Kidney (tissue), 14 donors: ENCODE results near the gene EXOC3. TPM values are rescaled to one million over a fixed set of nuclear protein-coding genes. Genes with fewer than 3 reads are reported as not detected.

Source experiments
- DNase-seq, 5 donors: peaks; one replicate each; pipeline ENCODE4 v3.0.0-alpha.2; 2013 to 2020
- FAIRE-seq: peaks from 2 replicates; lab custom pipeline; 2012; peaks lifted over from hg19 to GRCh38; lab: Jason Lieb, UNC
- H3K27ac ChIP-seq, 2 donors: one replicate each; pipeline ENCODE4 v1.7.0; 2013; ENCODE audit warnings: low read depth in 2 of 2, low read length in 2 of 2, inconsistent platforms in 1 of 2
- H3K27me3 ChIP-seq: one replicate; pipeline ENCODE4 v1.7.1; 2013; ENCODE audit warnings: low read length, inconsistent platforms; ENCODE audit not compliant: control insufficient read depth, insufficient read depth
- H3K36me3 ChIP-seq, 3 donors: one replicate each; pipeline versions ENCODE4 v1.7.0 to v1.7.1; 2013; ENCODE audit warnings: low read length in 3 of 3, control low read depth in 1 of 3, inconsistent platforms in 1 of 3; ENCODE audit not compliant: insufficient read depth in 3 of 3, control insufficient read depth in 2 of 3
- H3K4me1 ChIP-seq, 3 donors: one replicate each; pipeline versions ENCODE4 v1.7.0 to v1.7.1; 2013; ENCODE audit warnings: low read length in 3 of 3, inconsistent platforms in 1 of 3, low read depth in 1 of 3; ENCODE audit not compliant: control insufficient read depth in 2 of 3, insufficient read depth in 2 of 3
- H3K4me3 ChIP-seq, 3 donors: one replicate each; pipeline versions ENCODE4 v1.7.0 to v1.8.1; 2013; ENCODE audit warnings: low read length in 3 of 3, control low read depth in 1 of 3, inconsistent platforms in 1 of 3
- H3K9ac ChIP-seq, 3 donors: one replicate each; pipeline versions ENCODE4 v1.7.0 to v1.7.1; 2013; ENCODE audit warnings: low read length in 3 of 3, control low read depth in 1 of 3, inconsistent platforms in 1 of 3
- H3K9me3 ChIP-seq, 3 donors: one replicate each; pipeline versions ENCODE4 v1.7.0 to v1.7.1; 2013; ENCODE audit warnings: low read length in 3 of 3, control low read depth in 1 of 3, inconsistent platforms in 1 of 3; ENCODE audit not compliant: control insufficient read depth in 2 of 3, insufficient read depth in 1 of 3
- CTCF ChIP-seq: IDR thresholded peaks from 3 replicates; pipeline ENCODE4 v1.5.1; 2012; ENCODE audit warnings: mild to moderate bottlenecking, moderate library complexity, borderline replicate concordance; ENCODE audit not compliant: insufficient read depth; ENCODE audit errors: extremely low read depth
- intact Hi-C: fragments of 100-400 bp; cut with DNase I; formaldehyde crosslinking; loops from one replicate; pipeline ENCODE4 v1.11.1; 2022
- polyA plus RNA-seq: library from polyadenylated mRNA; stranded (reverse); fragments of 350-450 nt; fragmentation: Illumina TruSeq; extraction: RNeasy Lipid Tissue Mini Kit (QIAGEN cat#74804); gene quantifications from one replicate; pipeline ENCODE4 v1.2.3, GENCODE V29; 2014; ENCODE audit warnings: low read depth, low replicate concordance; ENCODE audit not compliant: insufficient read depth
- total RNA-seq: library from RNA; stranded (reverse); fragmentation: NEBNext Ultra II Directional; extraction: Animal tissue kit (Norgen Biotek cat#: 25700); gene quantifications from one replicate; pipeline ENCODE4 v1.2.1, GENCODE V29; 2021
- donor health status: control.
- donor health status: control.
- donor health status: control.
- donor health status: control.
- donor health status: control.
- donor health status: DM: yes; HTN: yes; CAD: no.
- donor health status: Normal renal cell carcinoma (clear cell type).

EXOC3 gene
- total and polyA plus RNA-seq, 2 donors from 2014 or later, result 40.5 to 71.5 TPM

GRCh38 chr5:428219-428618, 14.8 kb upstream of the EXOC3 start:
- Histone ChIP-seq H3K9me3 (no peaks in the 10 kb centered on the region), H3K27me3 (no peaks in the 10 kb centered on the region), H3K4me3 (no peak overlapping the region), H3K9ac (no peak overlapping the region), H3K36me3 (no peaks in the 10 kb centered on the region), H3K27ac (no peak overlapping the region), H3K4me1 (no peaks in the 10 kb centered on the region)
- TF ChIP-seq CTCF, result no peak
- FAIRE-seq, result no peak
- intact Hi-C loops, result no loop called here
- peak in 2 of 5 donors; percentile 23 to 57 for DNase-seq

- TF ChIP-seq CTCF, result no peak
- H3K27ac ChIP-seq, result no peak overlapping the region
Observed at GRCh38 chr5:428754-429452, 14.1 kb upstream of the EXOC3 start.

GRCh38 chr5:429453-430188, 13.4 kb upstream of the EXOC3 start:
- DNase-seq, result peak in 3 of 5 donors; percentile 11 to 60 (median 35)
- Histone ChIP-seq H3K36me3 (no peaks in the 10 kb centered on the region), H3K27me3 (no peaks in the 10 kb centered on the region), H3K4me3 (no peak overlapping the region), H3K27ac (no peak overlapping the region), H3K4me1 (no peaks in the 10 kb centered on the region), H3K9ac (no peak overlapping the region), H3K9me3 (no peaks in the 10 kb centered on the region)
- no peak for FAIRE-seq
- no peak for TF ChIP-seq CTCF
- intact Hi-C loops, result no loop called here

More at GRCh38 chr5:428754-429452, 14.1 kb upstream of the EXOC3 start:
- no peak overlapping the region for H3K9ac ChIP-seq
- DNase-seq (peak in 1 of 5 donors; percentile 26), FAIRE-seq (no peak)
- intact Hi-C loops, result no loop called here
- H3K27me3 ChIP-seq, result no peaks in the 10 kb centered on the region
- H3K9me3 ChIP-seq, result no peaks in the 10 kb centered on the region
- no peaks in the 10 kb centered on the region for H3K36me3 ChIP-seq
- no peaks in the 10 kb centered on the region for H3K4me1 ChIP-seq
- H3K4me3 ChIP-seq, result no peak overlapping the region
